Uterus (tissue), 4 donors: ENCODE measurements around the gene S100A16. TPM values are rescaled to one million over a fixed set of nuclear protein-coding genes. Genes with fewer than 3 reads are reported as not detected.

Experiments
- DNase-seq, 2 donors: peaks; one replicate each; pipeline ENCODE4 v3.0.0-alpha.2; 2019 to 2020
- H3K27ac ChIP-seq, 2 donors: fragments of 200-600 bp; sonication (generic); 1 replicate in 1 of 2; 2 replicates in 1 of 2; pipeline ENCODE4 v1.5.1; 2016 to 2018
- H3K27me3 ChIP-seq, 2 donors: fragments of 200-600 bp; sonication (generic); one replicate each; pipeline ENCODE4 v1.5.1; 2018 to 2019; ENCODE audit warnings: control low read depth in 1 of 2
- H3K36me3 ChIP-seq, 2 donors: fragments of 200-600 bp; sonication (generic); one replicate each; pipeline ENCODE4 v1.5.1; 2019; ENCODE audit warnings: control low read depth in 1 of 2
- H3K4me1 ChIP-seq, 2 donors: fragments of 200-600 bp; sonication (generic); one replicate each; pipeline ENCODE4 v1.5.1; 2018 to 2019; ENCODE audit warnings: control low read depth in 1 of 2
- H3K4me3 ChIP-seq, 2 donors: fragments of 200-600 bp; sonication (generic); 1 replicate in 1 of 2; 2 replicates in 1 of 2; pipeline ENCODE4 v1.5.1; 2018 to 2019; ENCODE audit warnings: mild to moderate bottlenecking in 1 of 2
- H3K9me3 ChIP-seq, 2 donors: fragments of 200-600 bp; sonication (generic); one replicate each; pipeline ENCODE4 v1.5.1; 2019; ENCODE audit warnings: control low read depth in 1 of 2
- CTCF ChIP-seq, 4 experiments: fragments of 200-600 bp in 2 of 4; fragments of 450-650 bp in 2 of 4; sonication (generic) in 2 of 4; IDR thresholded peaks; one replicate each; pipeline ENCODE4 v1.5.1; 2016 to 2019; ENCODE audit warnings: antibody characterized with exemption in 4 of 4, mild to moderate bottlenecking in 2 of 4, moderate library complexity in 1 of 4
- POLR2A ChIP-seq, 2 donors: fragments of 450-650 bp; IDR thresholded peaks; one replicate each; pipeline ENCODE4 v1.6.1; 2016; ENCODE audit warnings: antibody characterized with exemption in 2 of 2, mild to moderate bottlenecking in 1 of 2, moderate library complexity in 1 of 2
- intact Hi-C: fragments of 100-400 bp; cut with DNase I; formaldehyde crosslinking; loops from one replicate; pipeline ENCODE4 v1.15.1; 2023; ENCODE audit warnings: low total_unique reads
- total RNA-seq, 4 donors: library from RNA; depleted of rRNA in 3 of 4; stranded (reverse); fragments of >200 nt in 3 of 4; gene quantifications; one replicate each; pipeline versions ENCODE4 v1.1.0 to v1.2.4, GENCODE V29; 2014 to 2023
- donor health status: DM: yes; HTN: yes; CAD: no.

S100A16 gene
- total RNA-seq, 4 donors from 2014 or later: 57.4 to 122 (median 72.1) TPM

GRCh38 chr1:153568367-153569099, 44.4 kb downstream of the S100A16 start:
- peak overlapping the region in 1 of 2 donors; percentile 19 for H3K4me3 ChIP-seq
- H3K27me3 ChIP-seq: no peaks in the 10 kb centered on the region
- intact Hi-C loops: loop anchor here (1.0 to 2.0 kb wide), 2 partner anchors 36 to 58 kb away; no protein-coding TSS in a partner anchor
- peak; percentile 93 for DNase-seq
- no peaks in the 10 kb centered on the region for H3K36me3 ChIP-seq
- H3K4me1 ChIP-seq: peaks cover 5 to 12% of the 10 kb centered on the region in 2 donors
- peak overlapping the region; percentile 89 to 91 for H3K27ac ChIP-seq
- no peaks in the 10 kb centered on the region for H3K9me3 ChIP-seq
- TF ChIP-seq POLR2A (IDR thresholded peaks at IDR 0.05) (peak in 1 of 2 donors; percentile 37), CTCF (IDR thresholded peaks at IDR 0.05) (peak; percentile 99 to 100 (median 99))

- peaks cover 5 to 12% of the 10 kb centered on the region in 2 donors for H3K4me1 ChIP-seq
- peak overlapping the region in 1 of 2 donors; percentile 19 for H3K4me3 ChIP-seq
- intact Hi-C loops: loop anchor here (1.0 to 2.0 kb wide), 2 partner anchors 35 to 57 kb away; no protein-coding TSS in a partner anchor
- TF ChIP-seq POLR2A (IDR thresholded peaks at IDR 0.05): no peak
- no peak for TF ChIP-seq CTCF (IDR thresholded peaks at IDR 0.05)
- no peaks in the 10 kb centered on the region for H3K36me3 ChIP-seq
- peak in 1 of 2 donors; percentile 64 for DNase-seq
- H3K9me3 ChIP-seq: no peaks in the 10 kb centered on the region
- peak overlapping the region; percentile 89 to 91 for H3K27ac ChIP-seq
- H3K27me3 ChIP-seq: no peaks in the 10 kb centered on the region
These were observed 45.1 kb downstream of the S100A16 start for GRCh38 chr1:153567621-153568366.

GRCh38 chr1:153566414-153567371, 46.2 kb downstream of the S100A16 start:
- TF ChIP-seq CTCF (IDR thresholded peaks at IDR 0.05) (peak in 1 of 4 experiments; percentile 19), POLR2A (IDR thresholded peaks at IDR 0.05) (peak; percentile 55 to 58)
- no peaks in the 10 kb centered on the region for H3K27me3 ChIP-seq
- H3K4me3 ChIP-seq: no peak overlapping the region
- intact Hi-C loops: no loop called here
- peaks cover 5 to 12% of the 10 kb centered on the region in 2 donors for H3K4me1 ChIP-seq
- H3K36me3 ChIP-seq: no peaks in the 10 kb centered on the region
- peak; percentile 93 to 98 for DNase-seq
- peak overlapping the region; percentile 89 to 91 for H3K27ac ChIP-seq
- H3K9me3 ChIP-seq: no peaks in the 10 kb centered on the region

- Histone ChIP-seq H3K4me1 (peaks cover 5 to 12% of the 10 kb centered on the region in 2 donors), H3K27me3 (no peaks in the 10 kb centered on the region), H3K27ac (peak within 1 kb of the TSS; percentile 89 to 91), H3K36me3 (no peaks in the 10 kb centered on the region), H3K4me3 (no peak within 1 kb of the TSS), H3K9me3 (no peaks in the 10 kb centered on the region)
- intact Hi-C loops: no loop called here
- DNase-seq: peak; percentile 69 to 77
- TF ChIP-seq CTCF (IDR thresholded peaks at IDR 0.05): no peak
- peak in 1 of 2 donors; percentile 29 for TF ChIP-seq POLR2A (IDR thresholded peaks at IDR 0.05)
These were observed 47.2 kb downstream of the S100A16 start, which contains the start of gene S100A2 for GRCh38 chr1:153565529-153566374. S100A2 (minus strand) TSS chr1:153565844; CDS start chr1:153563877, 1,967 bp downstream.
